GM19463 (cell line): ENCODE data around the gene ZMAT2.
A peak's percentile ranks its signal among the peaks of the same experiment; 100 is the strongest.
"Not testable (repeated sequence)": the region's sequence is repeated elsewhere in the genome, so short reads cannot be mapped to it uniquely, and the experiment has no call there.

Source experiments
- ATAC-seq: cut with Tn5 transposase; IDR thresholded peaks from one replicate; pipeline ENCODE4 v1.9.1; 2021; ENCODE audit warnings: mild to moderate bottlenecking, moderate library complexity; ENCODE audit not compliant: unreplicated experiment

Gene ZMAT2

GRCh38 chr5:140707812-140708211 lies 7.6 kb downstream of the ZMAT2 start:
- ATAC-seq, result no peak

DNA sequence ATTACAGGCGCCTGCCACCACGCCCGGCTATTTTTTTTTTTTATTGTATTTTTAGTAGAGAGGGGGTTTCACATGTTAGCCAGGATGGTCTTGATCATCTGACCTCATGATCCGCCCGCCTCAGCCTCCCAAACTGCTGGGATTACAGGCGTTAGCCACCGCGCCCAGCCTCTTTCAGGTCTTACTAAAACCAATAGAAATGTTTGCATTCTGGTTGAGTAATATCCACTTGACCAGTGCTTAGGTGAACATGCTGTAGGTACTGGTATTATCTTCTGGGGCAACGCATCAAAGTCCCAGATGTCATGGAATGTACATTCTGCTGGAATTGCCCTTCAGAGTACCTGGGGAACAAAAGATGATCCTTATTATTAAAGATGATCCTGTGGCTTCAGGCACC lies 8.5 kb downstream of the ZMAT2 start:
- not testable (repeated sequence) for ATAC-seq

GRCh38 chr5:140710899-140711552 lies 10.8 kb downstream of the ZMAT2 start:
- ATAC-seq, result peak; percentile 84

- no peak for ATAC-seq
Observed at GRCh38 chr5:140711794-140712193, 11.5 kb downstream of the ZMAT2 start.

DNA sequence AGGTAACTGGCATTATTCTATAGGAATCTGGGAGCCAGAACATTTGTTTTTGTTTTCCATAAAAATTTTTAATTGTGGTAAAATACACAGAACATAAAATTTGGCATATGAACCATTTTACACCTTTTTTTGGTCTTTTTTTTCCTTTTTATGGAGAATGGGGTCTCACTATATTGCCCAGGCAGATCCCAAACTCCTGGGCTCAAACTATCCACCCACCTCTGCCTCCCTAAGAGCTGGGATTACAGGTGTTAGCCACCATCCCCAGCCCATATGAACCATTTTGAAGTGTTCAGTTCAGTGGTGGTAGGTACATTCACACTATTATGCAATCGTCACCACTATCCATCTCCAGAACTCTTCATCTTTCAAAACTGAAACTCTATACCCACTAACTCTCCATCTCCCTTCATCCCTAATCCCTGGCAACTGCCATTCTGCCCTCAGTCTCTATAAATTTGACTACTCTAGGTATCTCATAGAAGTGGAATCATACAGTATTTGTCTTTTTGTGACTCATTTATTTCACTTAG lies 13.4 kb downstream of the ZMAT2 start:
- no peak for ATAC-seq

- ATAC-seq, result not testable (repeated sequence)
Observed at GRCh38 chr5:140716238-140716637, 16.0 kb downstream of the ZMAT2 start.

- ATAC-seq, result no peak
Observed at GRCh38 chr5:140718266-140718592, 18.0 kb downstream of the ZMAT2 start.

- ATAC-seq, result not testable (repeated sequence)
Observed at GRCh38 chr5:140720738-140721137, 20.5 kb downstream of the ZMAT2 start.

GRCh38 chr5:140721395-140721794 lies 21.1 kb downstream of the ZMAT2 start:
- ATAC-seq, result not testable (repeated sequence)

DNA sequence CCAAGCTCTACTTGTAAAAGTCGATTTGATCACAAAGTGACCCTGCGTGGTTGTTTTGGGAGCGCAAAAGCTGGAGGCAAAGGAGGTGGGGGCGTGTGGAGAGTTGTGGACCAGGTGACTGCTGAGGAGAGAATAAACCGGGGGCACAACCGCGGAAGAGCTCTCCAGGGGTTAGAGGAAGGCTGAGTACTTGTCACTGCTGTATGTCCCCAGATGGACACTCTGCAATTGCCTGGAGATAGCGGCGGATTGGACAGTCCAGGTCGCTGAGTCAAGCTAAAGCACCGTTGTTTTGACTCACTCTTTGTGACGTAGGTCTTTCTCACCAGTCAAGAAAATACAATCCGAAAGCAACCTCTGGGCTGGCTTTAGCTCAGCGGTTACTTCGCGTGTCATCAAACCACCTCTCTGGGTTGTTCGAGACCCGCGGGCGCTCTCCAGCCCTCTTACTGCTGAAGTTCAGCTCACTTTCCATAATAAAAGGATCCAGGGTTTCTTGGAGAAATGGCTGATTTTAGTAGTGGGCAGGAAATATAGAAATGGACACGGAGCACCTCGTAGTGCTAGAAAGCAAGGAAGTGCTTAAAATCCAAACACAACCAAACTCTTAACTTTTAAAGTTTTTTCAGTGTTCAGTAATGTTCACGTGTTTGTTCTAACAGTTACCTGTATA lies 25.7 kb downstream of the ZMAT2 start:
- peak; percentile 89 for ATAC-seq

GRCh38 chr5:140733098-140733497 lies 32.9 kb downstream of the ZMAT2 start:
- no peak for ATAC-seq

GRCh38 chr5:140734354-140734753 lies 34.1 kb downstream of the ZMAT2 start:
- ATAC-seq, result no peak

GRCh38 chr5:140737486-140737885 lies 37.2 kb downstream of the ZMAT2 start:
- no peak for ATAC-seq

DNA sequence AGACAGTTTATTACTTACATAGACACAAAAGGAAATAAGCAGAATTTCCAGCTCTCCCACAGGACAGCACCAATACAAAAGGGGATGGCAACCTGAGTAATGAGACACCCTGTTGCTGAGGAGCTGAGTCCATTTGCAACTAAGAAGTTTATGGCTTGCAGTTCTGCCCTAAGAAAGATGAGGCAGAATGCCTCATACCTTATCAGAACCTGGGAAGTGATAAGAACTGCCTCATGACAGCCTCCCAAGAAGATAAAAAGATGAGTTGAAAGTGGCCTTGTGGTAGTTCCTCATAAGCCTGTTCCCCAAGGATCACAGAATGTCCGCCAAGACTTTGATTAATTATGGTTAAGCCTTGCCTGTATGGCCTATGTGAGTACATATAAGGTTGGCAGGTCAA lies 41.7 kb downstream of the ZMAT2 start:
- ATAC-seq, result no peak

DNA sequence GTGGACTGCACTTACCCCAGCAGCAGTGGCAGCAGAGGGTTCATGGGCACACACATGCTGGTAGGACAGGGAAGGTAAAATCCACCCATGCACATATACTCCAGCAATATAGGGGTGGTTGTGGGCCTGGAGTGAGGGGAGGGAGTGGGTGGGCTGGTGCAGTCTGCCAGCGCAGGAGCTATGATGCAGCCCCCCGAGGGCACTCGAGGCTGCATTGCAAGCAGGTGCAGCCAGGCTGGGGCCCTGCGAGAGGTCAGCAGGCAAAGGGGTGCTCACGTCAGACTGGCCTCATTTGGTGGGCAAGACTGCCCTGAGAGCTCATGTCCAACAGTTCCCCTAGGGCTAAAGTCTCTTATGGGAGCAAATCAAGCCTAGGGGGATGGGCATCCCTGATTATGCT lies 53.3 kb downstream of the ZMAT2 start:
- ATAC-seq, result no peak
